Ovary (tissue), 9 donors: ENCODE results near the gene ZMYM4. TPM values are rescaled to one million over a fixed set of nuclear protein-coding genes. Genes with fewer than 3 reads are reported as not detected.

ENCODE experiments used
- polyA plus RNA-seq, 2 donors: library from polyadenylated mRNA; stranded (reverse); fragments of 200-250 nt in 1 of 2; fragments of 350-450 nt in 1 of 2; fragmentation: Illumina TruSeq in 1 of 2; extraction: RNeasy Lipid Tissue Mini Kit (QIAGEN cat#74804) in 1 of 2; gene quantifications; one replicate each; pipeline ENCODE4 v1.2.3, GENCODE V29; 2013 to 2014
- small RNA-seq: library from RNA; depleted of rRNA; stranded (forward); fragments of <200 nt; gene quantifications from one replicate; pipeline ENCODE3, GENCODE V24; 2016
- total RNA-seq, 7 donors: library from RNA; depleted of rRNA in 2 of 7; stranded (reverse); fragments of >200 nt in 2 of 7; fragmentation: NEBNext Ultra II Directional in 3 of 7; extraction: Animal tissue kit (Norgen Biotek cat#: 25700) in 3 of 7; gene quantifications; one replicate each; pipeline versions ENCODE4 v1.1.0 to v1.2.4, GENCODE V29; 2016 to 2023
- donor health status: DM: no; HTN: no; CAD: no; lungs with moderate emphysema.
- donor health status: DM: no; HTN: no; CAD: no.
- donor health status: Bipolar disorder and iron deficiency.
- donor health status: DM: yes; HTN: yes; CAD: no.
- donor health status: DM: no; HTN: no; CAD: no.
- donor health status: DM: yes; HTN: yes; CAD: no.

ZMYM4 gene
- total and polyA plus RNA-seq, 9 donors, result 15.9 to 77.2 (median 52.2) TPM

Small RNA genes within 50 kb of the gene (small RNA-seq; reads per million reads assigned to genes)
- gene RF00091, result not detected

Other genes with a start within 250 kb of the ZMYM4 start
- 10 to 100 TPM; 10.5 to 27.5 (median 20.3) TPM for gene ZMYM6, start 236.8 kb upstream of the ZMYM4 start, total RNA-seq
- gene ZMYM6, start 236.8 kb upstream of the ZMYM4 start, polyA plus RNA-seq, result 10 to 100 TPM in 1 of 2 donors, 1 to 10 TPM in 1; 9.1 to 14.3 TPM
- gene ZMYM1, start 189.3 kb upstream of the ZMYM4 start, total RNA-seq, result 10 to 100 TPM; 12.3 to 19.9 (median 19.2) TPM
- gene ZMYM1, start 189.3 kb upstream of the ZMYM4 start, polyA plus RNA-seq, result 10 to 100 TPM in 1 of 2 donors, 1 to 10 TPM in 1; 5.3 to 13.2 TPM
- 100 to 1,000 TPM; 205 to 295 (median 240) TPM for gene SFPQ, start 75.6 kb upstream of the ZMYM4 start, total RNA-seq
- 100 to 1,000 TPM; 288 TPM for gene SFPQ, start 75.6 kb upstream of the ZMYM4 start, polyA plus RNA-seq